Measurements from ENCODE around the gene RCOR1. TPM values are rescaled to one million over a fixed set of nuclear protein-coding genes. Genes with fewer than 3 reads are reported as not detected.

RCOR1 gene
- total RNA-seq, 4 donors from 2014 or later, result 11.6 to 15.6 (median 14.0) TPM

- Histone ChIP-seq H3K4me3 (no peak overlapping the region), H3K36me3 (no peaks in the 10 kb centered on the region), H3K27ac (no peak overlapping the region), H3K27me3 (no peaks in the 10 kb centered on the region), H3K9me3 (no peaks in the 10 kb centered on the region), H3K4me1 (no peaks in the 10 kb centered on the region)
- 97 to 100% methylated on average over 1 to 6 of the region's 12 CpGs for WGBS, 2 donors (ENCODE audit: low coverage in 1 of 2)
- no peak for ATAC-seq
- TF ChIP-seq POLR2A (IDR thresholded peaks at IDR 0.05) (no peak), CTCF (IDR thresholded peaks at IDR 0.05) (no peak), EP300 (IDR thresholded peaks at IDR 0.05) (no peak), POLR2AphosphoS5 (IDR thresholded peaks at IDR 0.05) (no peak)
These were observed 34.8 kb upstream of the RCOR1 start for GRCh38 chr14:102557434-102558226.

GRCh38 chr14:102558556-102558955 lies 33.9 kb upstream of the RCOR1 start:
- ATAC-seq, result no peak
- no peaks in the 10 kb centered on the region for H3K4me1 ChIP-seq
- TF ChIP-seq CTCF (IDR thresholded peaks at IDR 0.05) (no peak), EP300 (IDR thresholded peaks at IDR 0.05) (no peak), POLR2A (IDR thresholded peaks at IDR 0.05) (no peak), POLR2AphosphoS5 (IDR thresholded peaks at IDR 0.05) (no peak)
- peaks cover 0 to 7% (median 0%) of the 10 kb centered on the region in 3 donors for H3K9me3 ChIP-seq
- no peak overlapping the region for H3K27ac ChIP-seq
- H3K36me3 ChIP-seq, result no peaks in the 10 kb centered on the region
- 62 to 88% methylated on average over 1 to 4 of the region's 4 CpGs for WGBS, 2 donors (ENCODE audit: low coverage in 1 of 2)
- no peaks in the 10 kb centered on the region for H3K27me3 ChIP-seq
- no peak overlapping the region for H3K4me3 ChIP-seq

- WGBS, 2 donors (ENCODE audit: low coverage in 1 of 2), result 81 to 100% methylated on average over 1 to 4 of the region's 14 CpGs
- no peak for ATAC-seq
- H3K4me1 ChIP-seq, result no peaks in the 10 kb centered on the region
- H3K27me3 ChIP-seq, result no peaks in the 10 kb centered on the region
- no peaks in the 10 kb centered on the region for H3K36me3 ChIP-seq
- H3K27ac ChIP-seq, result no peak overlapping the region
- TF ChIP-seq POLR2AphosphoS5 (IDR thresholded peaks at IDR 0.05), result no peak
- no peak for TF ChIP-seq POLR2A (IDR thresholded peaks at IDR 0.05)
- no peak for TF ChIP-seq CTCF (IDR thresholded peaks at IDR 0.05)
- no peak for TF ChIP-seq EP300 (IDR thresholded peaks at IDR 0.05)
- H3K9me3 ChIP-seq, result peaks cover 0 to 8% (median 0%) of the 10 kb centered on the region in 3 donors
- no peak overlapping the region for H3K4me3 ChIP-seq
These were observed 31.8 kb upstream of the RCOR1 start for GRCh38 chr14:102560458-102561261.

- no peaks in the 10 kb centered on the region for H3K36me3 ChIP-seq
- WGBS, 2 donors (ENCODE audit: low coverage in 1 of 2), result 81 to 91% methylated on average over 4 to 10 of the region's 10 CpGs
- H3K4me1 ChIP-seq, result no peaks in the 10 kb centered on the region
- H3K4me3 ChIP-seq, result no peak overlapping the region
- no peak overlapping the region for H3K27ac ChIP-seq
- no peak for ATAC-seq
- no peaks in the 10 kb centered on the region for H3K27me3 ChIP-seq
- peaks cover 0 to 8% (median 0%) of the 10 kb centered on the region in 3 donors for H3K9me3 ChIP-seq
- no peak for TF ChIP-seq CTCF (IDR thresholded peaks at IDR 0.05)
- no peak for TF ChIP-seq POLR2AphosphoS5 (IDR thresholded peaks at IDR 0.05)
- no peak for TF ChIP-seq POLR2A (IDR thresholded peaks at IDR 0.05)
- no peak for TF ChIP-seq EP300 (IDR thresholded peaks at IDR 0.05)
These were observed 27.0 kb upstream of the RCOR1 start for GRCh38 chr14:102565331-102565887.
